ENCODE data around the gene LGR5. TPM values are rescaled to one million over a fixed set of nuclear protein-coding genes. Genes with fewer than 3 reads are reported as not detected.

The LGR5 gene
- total RNA-seq, 1 experiment from 2014 or later, result not detected

DNA sequence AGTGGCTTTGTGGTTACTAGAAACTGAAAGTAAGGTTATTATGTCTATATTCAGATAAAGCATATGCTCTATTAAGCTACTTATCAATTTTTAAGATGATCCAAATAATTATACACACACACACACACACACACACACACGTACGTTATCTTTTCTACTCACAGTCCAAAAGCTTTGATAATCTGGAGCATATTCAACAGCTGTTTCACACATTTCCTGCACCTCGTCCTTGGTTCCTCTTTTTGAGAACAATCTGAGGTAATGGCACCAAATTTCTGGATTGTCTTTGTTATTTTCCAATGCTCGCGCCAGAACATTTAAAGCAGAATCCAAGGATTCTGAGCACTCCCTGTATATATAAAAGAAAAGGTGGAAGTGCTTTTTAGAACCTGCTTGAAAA lies 186.5 kb downstream of the LGR5 start:
- POLR2A ChIA-PET, result no interaction called here
- peaks cover 63 to 68% of the 10 kb centered on the region in 2 experiments for H3K36me3 ChIP-seq (ENCODE audit: control insufficient read depth in 1 of 2, insufficient read depth in 2 of 2, low read length in 2 of 2)
- H3K27me3 ChIP-seq (ENCODE audit: insufficient read depth, low read length), result no peaks in the 10 kb centered on the region
- intact Hi-C loops (cut with micrococcal nuclease), result no loop called here
- H3K4me3 ChIP-seq (replicated peaks in 1 of 2; ENCODE audit: low read depth in 1 of 2, low read length in 2 of 2), result no peak overlapping the region
- H3K27ac ChIP-seq (ENCODE audit: low read depth, low read length), result no peak overlapping the region
- H3K79me2 ChIP-seq (ENCODE audit: insufficient read depth, low read length), result peaks cover 11% of the 10 kb centered on the region
- H3K9me3 ChIP-seq (ENCODE audit: control insufficient read depth in 1 of 2, insufficient read depth in 1 of 2, low read depth in 1 of 2, low read length in 2 of 2), result no peaks in the 10 kb centered on the region
- no peak overlapping the region for H3K9ac ChIP-seq (ENCODE audit: low read length)
- no peak overlapping the region for H3K4me2 ChIP-seq (ENCODE audit: low read length)
- no TSS peak for BruUV-seq (replicated peaks)
- no peak overlapping the region for H2AFZ ChIP-seq (ENCODE audit: low read depth, low read length, poor library complexity, severe bottlenecking)
- TF ChIP-seq ZNF274 (IDR thresholded peaks at IDR 0.05; ENCODE audit: low read depth, low read length), result no peak
- TF ChIP-seq POLR2AphosphoS5 (IDR thresholded peaks at IDR 0.05; ENCODE audit: low read depth, low read length), result no peak
- no peak for TF ChIP-seq SIN3A (IDR thresholded peaks at IDR 0.05; ENCODE audit: low read depth)
- TF ChIP-seq, protein P1, sequence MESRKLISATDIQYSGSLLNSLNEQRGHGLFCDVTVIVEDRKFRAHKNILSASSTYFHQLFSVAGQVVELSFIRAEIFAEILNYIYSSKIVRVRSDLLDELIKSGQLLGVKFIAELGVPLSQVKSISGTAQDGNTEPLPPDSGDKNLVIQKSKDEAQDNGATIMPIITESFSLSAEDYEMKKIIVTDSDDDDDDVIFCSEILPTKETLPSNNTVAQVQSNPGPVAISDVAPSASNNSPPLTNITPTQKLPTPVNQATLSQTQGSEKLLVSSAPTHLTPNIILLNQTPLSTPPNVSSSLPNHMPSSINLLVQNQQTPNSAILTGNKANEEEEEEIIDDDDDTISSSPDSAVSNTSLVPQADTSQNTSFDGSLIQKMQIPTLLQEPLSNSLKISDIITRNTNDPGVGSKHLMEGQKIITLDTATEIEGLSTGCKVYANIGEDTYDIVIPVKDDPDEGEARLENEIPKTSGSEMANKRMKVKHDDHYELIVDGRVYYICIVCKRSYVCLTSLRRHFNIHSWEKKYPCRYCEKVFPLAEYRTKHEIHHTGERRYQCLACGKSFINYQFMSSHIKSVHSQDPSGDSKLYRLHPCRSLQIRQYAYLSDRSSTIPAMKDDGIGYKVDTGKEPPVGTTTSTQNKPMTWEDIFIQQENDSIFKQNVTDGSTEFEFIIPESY (IDR thresholded peaks at IDR 0.05; ENCODE audit: extremely low read depth, insufficient replicate concordance, low read length), result no peak
- TF ChIP-seq EGR1 (IDR thresholded peaks at IDR 0.05; ENCODE audit: low read depth), result no peak
- no peak for TF ChIP-seq ELF1 (IDR thresholded peaks at IDR 0.05; ENCODE audit: borderline replicate concordance, low read depth)
- no peak for TF ChIP-seq YY1 (IDR thresholded peaks at IDR 0.05; ENCODE audit: extremely low read depth, insufficient replicate concordance, low read depth, low read length)
- TF ChIP-seq RAD21 (IDR thresholded peaks at IDR 0.05; ENCODE audit: low read depth), result no peak
- no peak for TF ChIP-seq ZFX (IDR thresholded peaks at IDR 0.05)
- TF ChIP-seq JUND (IDR thresholded peaks at IDR 0.05), result no peak
- no peak for TF ChIP-seq REST (IDR thresholded peaks at IDR 0.05; ENCODE audit: low read depth)
- TF ChIP-seq SRF (IDR thresholded peaks at IDR 0.05; ENCODE audit: low read depth), result no peak
- TF ChIP-seq, protein P2, sequence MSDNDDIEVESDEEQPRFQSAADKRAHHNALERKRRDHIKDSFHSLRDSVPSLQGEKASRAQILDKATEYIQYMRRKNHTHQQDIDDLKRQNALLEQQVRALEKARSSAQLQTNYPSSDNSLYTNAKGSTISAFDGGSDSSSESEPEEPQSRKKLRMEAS (IDR thresholded peaks at IDR 0.05), result no peak
- no peak for TF ChIP-seq EZH2phosphoT487 (IDR thresholded peaks at IDR 0.05; ENCODE audit: borderline replicate concordance)
- TF ChIP-seq, protein P3, sequence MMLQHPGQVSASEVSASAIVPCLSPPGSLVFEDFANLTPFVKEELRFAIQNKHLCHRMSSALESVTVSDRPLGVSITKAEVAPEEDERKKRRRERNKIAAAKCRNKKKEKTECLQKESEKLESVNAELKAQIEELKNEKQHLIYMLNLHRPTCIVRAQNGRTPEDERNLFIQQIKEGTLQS (IDR thresholded peaks at IDR 0.05), result no peak
- no peak for TF ChIP-seq EZH2 (IDR thresholded peaks at IDR 0.05)
- TF ChIP-seq, protein P4, sequence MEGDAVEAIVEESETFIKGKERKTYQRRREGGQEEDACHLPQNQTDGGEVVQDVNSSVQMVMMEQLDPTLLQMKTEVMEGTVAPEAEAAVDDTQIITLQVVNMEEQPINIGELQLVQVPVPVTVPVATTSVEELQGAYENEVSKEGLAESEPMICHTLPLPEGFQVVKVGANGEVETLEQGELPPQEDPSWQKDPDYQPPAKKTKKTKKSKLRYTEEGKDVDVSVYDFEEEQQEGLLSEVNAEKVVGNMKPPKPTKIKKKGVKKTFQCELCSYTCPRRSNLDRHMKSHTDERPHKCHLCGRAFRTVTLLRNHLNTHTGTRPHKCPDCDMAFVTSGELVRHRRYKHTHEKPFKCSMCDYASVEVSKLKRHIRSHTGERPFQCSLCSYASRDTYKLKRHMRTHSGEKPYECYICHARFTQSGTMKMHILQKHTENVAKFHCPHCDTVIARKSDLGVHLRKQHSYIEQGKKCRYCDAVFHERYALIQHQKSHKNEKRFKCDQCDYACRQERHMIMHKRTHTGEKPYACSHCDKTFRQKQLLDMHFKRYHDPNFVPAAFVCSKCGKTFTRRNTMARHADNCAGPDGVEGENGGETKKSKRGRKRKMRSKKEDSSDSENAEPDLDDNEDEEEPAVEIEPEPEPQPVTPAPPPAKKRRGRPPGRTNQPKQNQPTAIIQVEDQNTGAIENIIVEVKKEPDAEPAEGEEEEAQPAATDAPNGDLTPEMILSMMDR (IDR thresholded peaks at IDR 0.05 in 2 of 3, conservative IDR thresholded peaks at IDR 0.05 in 1 of 3; ENCODE audit: borderline replicate concordance in 1 of 3, insufficient read depth in 1 of 3, low read depth in 2 of 3, low read length in 2 of 3), result no peak
- H4K20me1 ChIP-seq (ENCODE audit: insufficient read depth), result no peaks in the 10 kb centered on the region
- no peak for DNase-seq (ENCODE audit: low read depth, low spot score)
- CTCF ChIA-PET, result interaction anchor here (0.5 to 2.9 kb wide), 2 partner anchors 8 to 10 kb away, joined by 3 to 19 read pairs; no protein-coding TSS in a partner anchor
- no peak for ATAC-seq
- no peaks in the 10 kb centered on the region for H3K4me1 ChIP-seq (ENCODE audit: control insufficient read depth in 1 of 2, insufficient read depth in 2 of 2, low read length in 2 of 2)
- no peaks in the 10 kb centered on the region for H3K9me2 ChIP-seq (ENCODE audit: insufficient read depth)
- RAD21 ChIA-PET (ENCODE audit: low non-redundant PET in 1 of 2, low total read pairs in 2 of 2, uncharacterized antibody in 2 of 2, unreplicated experiment in 2 of 2), result no interaction called here
